Transverse colon (tissue), 4 donors: ENCODE results near the gene OXT. TPM values are rescaled to one million over a fixed set of nuclear protein-coding genes. Genes with fewer than 3 reads are reported as not detected.
"Not testable (repeated sequence)": the region's sequence is repeated elsewhere in the genome, so short reads cannot be mapped to it uniquely, and the experiment has no call there.

Experiments used
- DNase-seq: peaks from one replicate; pipeline ENCODE4 v3.0.0-alpha.2; 2019
- H3K27ac ChIP-seq, 4 donors: fragments of 200-600 bp; sonication (generic); 2 replicates each; pipeline ENCODE4 v1.5.1; 2016 to 2018; ENCODE audit warnings: inconsistent platforms in 4 of 4
- H3K27me3 ChIP-seq: fragments of 200-600 bp; sonication (generic); 2 replicates; pipeline ENCODE4 v1.5.1; 2017; ENCODE audit warnings: inconsistent platforms
- H3K36me3 ChIP-seq, 4 donors: fragments of 200-600 bp; sonication (generic); 2 replicates each; pipeline ENCODE4 v1.5.1; 2017 to 2019; ENCODE audit warnings: inconsistent platforms in 4 of 4
- H3K4me1 ChIP-seq, 4 donors: fragments of 200-600 bp; sonication (generic); 2 replicates each; pipeline ENCODE4 v1.5.1; 2017 to 2020; ENCODE audit warnings: inconsistent platforms in 4 of 4
- H3K4me3 ChIP-seq, 4 donors: fragments of 200-600 bp; sonication (generic); 1 replicate in 1 of 4; 2 replicates in 3 of 4; pipeline versions ENCODE4 v1.5.1 to v1.6.1; 2017 to 2019; ENCODE audit warnings: inconsistent platforms in 4 of 4
- H3K9me3 ChIP-seq, 2 donors: fragments of 200-600 bp; sonication (generic); 2 replicates each; pipeline ENCODE4 v1.5.1; 2017 to 2019; ENCODE audit warnings: inconsistent platforms in 2 of 2
- EP300 ChIP-seq: sonication (generic); formaldehyde crosslinking; IDR thresholded peaks from one replicate; pipeline ENCODE4 v1.6.1; 2017; ENCODE audit warnings: antibody characterized with exemption, low read depth
- POLR2A ChIP-seq: fragments of 450-650 bp; IDR thresholded peaks from one replicate; pipeline ENCODE4 v1.6.1; 2016; ENCODE audit warnings: antibody characterized with exemption, mild to moderate bottlenecking, moderate library complexity
- POLR2AphosphoS5 ChIP-seq, 3 donors: sonication (generic); formaldehyde crosslinking; IDR thresholded peaks; one replicate each; pipeline ENCODE4 v1.6.1; 2016; ENCODE audit warnings: antibody characterized with exemption in 3 of 3
- WGBS, 2 donors: methylation state at CpG; one replicate each; pipeline ENCODE4 v1.1.5; 2018; ENCODE audit warnings: low coverage in 1 of 2; 5-methylcytosine and 5-hydroxymethylcytosine counted together
- in situ Hi-C, 4 donors: fragments of 200-750 bp; cut with MboI; loops; one replicate each; pipeline versions ENCODE4 v1.15.0 to v1.15.1; 2017; ENCODE audit warnings: low sequenced_read_pairs in 3 of 4, low pct_ligation_motif_present in 1 of 4, low pct_unique_long_range_greater_than_20kb in 1 of 4
- intact Hi-C: fragments of 100-400 bp; cut with DNase I; formaldehyde crosslinking; loops from one replicate; pipeline ENCODE4 v1.15.1; 2023; ENCODE audit warnings: low total_unique reads
- total RNA-seq, 4 donors: library from RNA; depleted of rRNA; stranded (reverse); fragments of >200 nt; gene quantifications; one replicate each; pipeline ENCODE4 v1.1.0, GENCODE V29; 2016
- TF ChIP-seq, protein P1 (sequence below), 5 experiments: fragments of 200-600 bp in 3 of 5; fragments of 450-650 bp in 2 of 5; sonication (generic) in 3 of 5; IDR thresholded peaks; 1 replicate in 2 of 5; 2 replicates in 3 of 5; pipeline ENCODE4 v1.5.1; 2016 to 2017; ENCODE audit warnings: antibody characterized with exemption in 5 of 5, inconsistent platforms in 3 of 5, mild to moderate bottlenecking in 2 of 5, moderate library complexity in 1 of 5

OXT gene
- total RNA-seq, 4 donors from 2014 or later, result not detected

- Histone ChIP-seq H3K9me3 (no peaks in the 10 kb centered on the region), H3K4me1 (no peaks in the 10 kb centered on the region), H3K36me3 (no peaks in the 10 kb centered on the region), H3K4me3 (no peak overlapping the region), H3K27ac (no peak overlapping the region), H3K27me3 (no peaks in the 10 kb centered on the region)
- intact Hi-C loops (loop anchor here (10.0 kb wide), 1 partner anchor 61 kb away; no protein-coding TSS in a partner anchor), in situ Hi-C loops (loop anchor here in 1 of 4 donors (10.0 kb wide), 1 partner anchor 61 kb away; no protein-coding TSS in a partner anchor)
- no peak for DNase-seq
- 21 to 53% methylated on average over 8 to 29 of the region's 30 CpGs for WGBS, 2 donors
- TF ChIP-seq, protein P1, sequence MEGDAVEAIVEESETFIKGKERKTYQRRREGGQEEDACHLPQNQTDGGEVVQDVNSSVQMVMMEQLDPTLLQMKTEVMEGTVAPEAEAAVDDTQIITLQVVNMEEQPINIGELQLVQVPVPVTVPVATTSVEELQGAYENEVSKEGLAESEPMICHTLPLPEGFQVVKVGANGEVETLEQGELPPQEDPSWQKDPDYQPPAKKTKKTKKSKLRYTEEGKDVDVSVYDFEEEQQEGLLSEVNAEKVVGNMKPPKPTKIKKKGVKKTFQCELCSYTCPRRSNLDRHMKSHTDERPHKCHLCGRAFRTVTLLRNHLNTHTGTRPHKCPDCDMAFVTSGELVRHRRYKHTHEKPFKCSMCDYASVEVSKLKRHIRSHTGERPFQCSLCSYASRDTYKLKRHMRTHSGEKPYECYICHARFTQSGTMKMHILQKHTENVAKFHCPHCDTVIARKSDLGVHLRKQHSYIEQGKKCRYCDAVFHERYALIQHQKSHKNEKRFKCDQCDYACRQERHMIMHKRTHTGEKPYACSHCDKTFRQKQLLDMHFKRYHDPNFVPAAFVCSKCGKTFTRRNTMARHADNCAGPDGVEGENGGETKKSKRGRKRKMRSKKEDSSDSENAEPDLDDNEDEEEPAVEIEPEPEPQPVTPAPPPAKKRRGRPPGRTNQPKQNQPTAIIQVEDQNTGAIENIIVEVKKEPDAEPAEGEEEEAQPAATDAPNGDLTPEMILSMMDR (IDR thresholded peaks at IDR 0.05), result peak; percentile 69 to 80 (median 77)
- TF ChIP-seq POLR2AphosphoS5 (IDR thresholded peaks at IDR 0.05), result no peak
Observed at GRCh38 chr20:3115190-3116107, 44.0 kb downstream of the OXT start.

DNA sequence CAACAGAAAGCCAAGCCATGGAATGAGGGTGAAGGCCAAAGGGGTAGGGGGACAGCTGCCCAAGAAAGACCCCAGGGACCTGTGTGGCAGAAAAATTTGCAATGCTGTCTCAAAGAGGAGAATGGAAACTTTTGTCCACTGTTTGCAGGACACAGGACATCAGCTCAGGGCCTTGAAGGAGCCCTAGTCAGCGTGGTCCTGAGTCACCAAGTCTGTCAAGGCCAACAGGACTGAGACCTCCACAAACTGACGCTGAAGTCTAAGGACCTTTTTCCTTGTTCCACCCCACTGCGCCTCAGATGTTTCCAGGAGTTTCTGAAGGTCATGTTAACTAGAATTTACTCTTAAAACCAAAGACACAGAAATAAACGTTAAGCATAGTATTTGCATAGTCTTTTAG, 44.9 kb downstream of the OXT start:
- Histone ChIP-seq H3K27me3 (no peaks in the 10 kb centered on the region), H3K36me3 (peaks cover 0 to 7% (median 0%) of the 10 kb centered on the region in 4 donors), H3K27ac (no peak overlapping the region), H3K9me3 (no peaks in the 10 kb centered on the region), H3K4me1 (no peaks in the 10 kb centered on the region), H3K4me3 (no peak overlapping the region)
- no peak for DNase-seq
- TF ChIP-seq POLR2A, result no peak
- TF ChIP-seq, protein P1 (IDR thresholded peaks at IDR 0.05), result no peak
- TF ChIP-seq EP300, result no peak
- TF ChIP-seq POLR2AphosphoS5 (IDR thresholded peaks at IDR 0.05), result no peak
- intact Hi-C loops, result loop anchor here (10.0 kb wide), 1 partner anchor 62 kb away; no protein-coding TSS in a partner anchor
- 81 to 86% methylated on average over 2 to 4 of the region's 4 CpGs for WGBS, 2 donors
- in situ Hi-C loops, result loop anchor here in 1 of 4 donors (10.0 kb wide), 1 partner anchor 62 kb away; no protein-coding TSS in a partner anchor

DNA sequence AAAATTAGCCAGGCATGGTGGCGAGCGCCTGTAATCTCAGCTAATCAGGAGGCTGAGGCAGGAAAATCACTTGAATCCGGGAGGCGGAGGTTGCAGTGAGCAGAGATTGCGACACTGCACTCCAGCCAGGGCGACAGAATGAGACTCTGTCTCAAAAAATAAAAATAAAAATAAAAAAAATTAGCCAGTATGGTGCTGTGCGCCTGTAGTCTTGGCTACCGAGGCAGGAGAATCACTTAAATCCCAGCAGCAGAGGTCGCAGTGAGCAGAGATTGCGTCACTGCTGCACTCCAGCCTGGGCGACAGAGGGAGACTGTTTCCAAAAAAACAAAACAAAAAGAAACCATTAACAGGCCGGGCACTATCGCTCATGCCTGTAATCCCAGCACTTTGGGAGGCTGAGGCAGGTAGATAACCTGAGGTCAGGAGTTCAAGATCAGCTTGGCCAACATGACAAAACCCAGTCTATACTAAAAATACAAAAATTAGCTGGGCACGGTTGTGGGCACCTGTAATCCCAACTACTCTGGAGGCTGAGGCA, 46.5 kb downstream of the OXT start:
- H3K9me3 ChIP-seq, H3K27me3 ChIP-seq, H3K4me3 ChIP-seq, H3K4me1 ChIP-seq: not testable (repeated sequence)
- in situ Hi-C loops, result loop anchor here in 1 of 4 donors (10.0 kb wide), 1 partner anchor 63 kb away; no protein-coding TSS in a partner anchor
- intact Hi-C loops, result loop anchor here (10.0 kb wide), 1 partner anchor 63 kb away; no protein-coding TSS in a partner anchor
- peaks cover 0 to 21% (median 4%) of the 10 kb centered on the region in 4 donors for H3K36me3 ChIP-seq
- peak; percentile 37 for DNase-seq
- TF ChIP-seq, protein P1 (IDR thresholded peaks at IDR 0.05), result peak; percentile 27 to 38 (median 33)
- WGBS, 2 donors, result 38 to 67% methylated on average over 3 to 14 of the region's 14 CpGs
- H3K27ac ChIP-seq, result peak overlapping the region in 3 of 4 donors; percentile 20 to 58 (median 33)

DNA sequence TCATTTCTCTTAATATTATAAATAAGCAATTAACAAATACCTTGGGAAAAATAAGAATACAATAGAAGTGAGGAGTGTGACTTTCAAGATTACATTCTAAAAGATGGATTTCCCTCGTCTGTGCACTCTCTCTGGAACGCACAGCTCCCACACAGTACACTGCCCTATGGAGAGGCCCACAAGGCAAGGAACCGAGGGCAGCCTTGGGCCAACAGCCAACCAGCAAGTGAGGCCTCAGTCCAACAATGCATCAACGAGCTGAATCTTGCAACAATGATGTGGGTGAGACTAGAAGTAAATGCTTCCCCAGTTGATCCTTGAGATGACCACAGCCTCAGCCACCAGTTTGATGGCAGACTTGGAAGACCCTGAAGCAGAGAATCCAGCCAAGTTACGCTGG, 47.6 kb downstream of the OXT start:
- H3K27ac ChIP-seq, result no peak overlapping the region
- H3K9me3 ChIP-seq, result no peaks in the 10 kb centered on the region
- H3K27me3 ChIP-seq, result no peaks in the 10 kb centered on the region
- in situ Hi-C loops (loop anchor here in 1 of 4 donors (10.0 kb wide), 1 partner anchor 64 kb away; no protein-coding TSS in a partner anchor), intact Hi-C loops (loop anchor here (10.0 kb wide), 1 partner anchor 64 kb away; no protein-coding TSS in a partner anchor)
- H3K36me3 ChIP-seq, result peaks cover 0 to 21% (median 4%) of the 10 kb centered on the region in 4 donors
- no peak for DNase-seq
- 84 to 100% methylated on average over 1 to 5 of the region's 5 CpGs for WGBS, 2 donors
- no peak overlapping the region for H3K4me3 ChIP-seq
- H3K4me1 ChIP-seq, result no peaks in the 10 kb centered on the region
- TF ChIP-seq EP300 (no peak), POLR2A (no peak), POLR2AphosphoS5 (IDR thresholded peaks at IDR 0.05) (no peak)
- TF ChIP-seq, protein P1 (IDR thresholded peaks at IDR 0.05), result no peak
